Hindlimb muscle (tissue), 1 donor: ENCODE data around the gene FOXP1. TPM values are rescaled to one million over a fixed set of nuclear protein-coding genes. Genes with fewer than 3 reads are reported as not detected.

Source experiments
- DNase-seq: peaks from one replicate; pipeline ENCODE4 v3.0.0-alpha.2; 2013
- polyA plus RNA-seq: library from polyadenylated mRNA; unstranded; fragments of 120-200 nt; gene quantifications from one replicate; pipeline ENCODE4 v1.2.1, GENCODE V29; 2013; ENCODE audit not compliant: insufficient read length

Gene FOXP1
- polyA plus RNA-seq, 1 donor: 18.2 TPM

DNA sequence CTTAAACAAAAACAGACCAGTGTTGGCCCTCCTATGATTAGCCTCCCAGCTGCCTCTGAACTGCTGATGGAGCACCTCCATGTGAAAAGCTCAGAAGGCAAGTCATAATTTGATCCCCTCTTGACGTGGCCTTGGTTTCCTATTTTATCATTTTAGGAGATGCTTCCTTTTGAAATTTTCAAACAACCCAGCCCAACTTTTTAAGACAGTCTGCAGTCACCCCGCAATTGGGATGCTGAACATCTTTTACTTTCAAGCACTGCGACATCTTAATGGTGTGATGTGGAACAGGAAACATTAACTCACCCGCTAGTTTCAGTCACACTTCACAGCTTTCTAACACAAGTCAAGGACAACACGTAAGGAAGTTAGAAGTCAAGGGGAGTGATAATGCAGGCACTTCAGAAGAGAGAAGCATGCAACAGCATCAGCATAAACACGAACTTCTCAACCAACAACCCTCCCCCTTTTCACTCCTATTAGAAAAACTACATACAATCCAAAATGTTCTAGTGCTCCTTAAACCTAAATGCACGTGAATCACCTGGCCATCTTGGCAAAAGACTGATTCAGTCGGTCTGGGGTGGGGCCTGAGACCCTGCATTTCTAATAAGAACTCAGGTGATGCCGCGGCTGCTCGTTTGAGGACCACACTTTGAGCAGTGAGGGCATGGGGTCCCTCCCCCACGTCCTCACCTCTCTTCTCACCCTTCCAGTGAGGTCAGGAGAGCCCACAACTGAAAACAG lies 161.5 kb downstream of the FOXP1 start:
- DNase-seq: no peak

DNA sequence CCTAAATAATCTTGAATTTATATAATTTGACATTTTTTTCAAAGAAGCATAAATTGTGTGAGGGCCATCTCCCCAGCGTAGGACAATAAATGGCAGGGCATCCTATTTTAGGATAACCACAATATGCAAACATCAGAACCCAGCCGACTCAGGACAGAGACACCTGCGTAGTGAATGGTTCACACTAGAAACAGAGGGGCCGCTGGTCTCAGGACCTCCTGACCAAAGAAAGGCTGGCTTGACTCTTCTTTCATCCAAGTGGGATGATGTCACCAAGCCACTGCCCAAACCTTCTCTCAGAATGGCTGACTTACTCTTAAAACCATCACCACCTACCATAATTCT lies 162.1 kb downstream of the FOXP1 start:
- DNase-seq: no peak

DNA sequence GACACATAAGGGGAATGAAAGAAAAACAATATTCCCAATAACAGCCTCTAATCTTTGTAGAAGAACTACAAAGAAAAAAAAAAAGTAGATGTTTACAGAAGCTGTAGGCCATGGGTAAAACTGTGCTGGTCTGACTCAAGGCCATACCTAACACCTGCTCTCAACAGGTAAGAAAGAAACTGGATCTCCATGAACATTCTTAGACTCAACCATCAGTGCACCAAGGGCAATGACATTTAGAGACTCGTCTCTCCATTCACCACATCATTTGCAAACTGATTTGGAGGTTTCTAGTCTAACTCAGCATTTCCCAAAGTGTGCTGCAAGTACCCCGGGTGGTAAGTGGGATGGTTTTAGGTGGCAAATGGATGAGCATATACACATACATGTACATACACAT lies 164.2 kb downstream of the FOXP1 start:
- DNase-seq: no peak

DNA sequence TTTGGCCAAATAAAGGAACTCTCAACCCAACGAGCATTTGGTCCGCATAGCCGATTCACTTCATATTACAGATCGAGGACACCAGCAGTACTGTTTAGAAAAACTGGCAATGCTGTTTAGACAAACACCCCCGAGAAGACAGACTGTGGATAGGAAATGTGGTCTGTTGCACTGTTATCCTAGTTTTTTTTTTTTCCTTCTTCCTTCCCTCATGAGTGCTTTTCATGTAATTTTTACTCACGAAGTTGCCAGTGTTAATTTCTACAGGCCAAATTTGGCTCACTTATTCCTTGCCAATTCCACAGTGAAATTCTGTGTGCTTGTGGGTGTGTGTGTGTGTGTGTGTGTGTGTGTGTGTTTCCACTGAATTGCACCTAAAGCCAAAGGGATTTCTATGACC lies 165.7 kb downstream of the FOXP1 start:
- DNase-seq: no peak

DNA sequence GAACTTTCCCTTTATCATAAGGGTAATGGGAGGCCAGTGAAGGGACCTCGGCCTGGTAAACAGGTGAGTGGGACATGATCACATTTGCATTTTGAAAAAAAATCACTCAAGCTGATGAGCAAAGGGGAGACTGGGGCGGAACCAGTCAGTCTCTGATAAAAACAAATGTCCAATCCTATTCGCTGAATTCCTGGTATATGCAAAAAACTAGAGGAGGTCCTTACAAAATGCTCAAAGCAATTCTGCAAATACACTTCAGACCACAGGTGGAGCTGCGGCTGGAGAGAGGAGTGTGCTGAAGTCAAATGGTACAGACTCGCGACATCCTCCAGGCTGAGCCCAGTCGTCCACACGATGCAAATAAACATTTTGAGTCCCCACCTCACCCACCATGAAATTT lies 166.7 kb downstream of the FOXP1 start:
- no peak for DNase-seq

DNA sequence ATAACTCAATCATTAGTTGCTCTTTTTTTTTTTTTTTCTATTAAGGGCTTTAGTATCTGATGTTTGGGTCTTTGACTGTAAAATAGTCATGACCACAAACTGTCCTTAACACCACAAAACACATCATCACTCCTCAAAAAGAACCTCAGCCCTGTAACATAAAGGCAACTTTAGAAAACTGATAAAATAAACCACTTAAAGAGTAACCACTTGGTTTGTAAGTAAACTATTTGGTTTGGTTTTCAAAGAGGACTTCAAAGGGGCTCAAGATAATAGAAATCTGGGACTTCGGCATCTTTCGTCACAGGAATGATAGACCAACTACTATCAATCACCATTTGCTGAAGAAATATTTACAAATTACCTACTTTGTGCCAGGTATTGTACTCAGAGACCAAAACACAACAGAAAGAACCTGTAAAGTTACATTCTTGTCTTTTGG lies 167.8 kb downstream of the FOXP1 start:
- no peak for DNase-seq

DNA sequence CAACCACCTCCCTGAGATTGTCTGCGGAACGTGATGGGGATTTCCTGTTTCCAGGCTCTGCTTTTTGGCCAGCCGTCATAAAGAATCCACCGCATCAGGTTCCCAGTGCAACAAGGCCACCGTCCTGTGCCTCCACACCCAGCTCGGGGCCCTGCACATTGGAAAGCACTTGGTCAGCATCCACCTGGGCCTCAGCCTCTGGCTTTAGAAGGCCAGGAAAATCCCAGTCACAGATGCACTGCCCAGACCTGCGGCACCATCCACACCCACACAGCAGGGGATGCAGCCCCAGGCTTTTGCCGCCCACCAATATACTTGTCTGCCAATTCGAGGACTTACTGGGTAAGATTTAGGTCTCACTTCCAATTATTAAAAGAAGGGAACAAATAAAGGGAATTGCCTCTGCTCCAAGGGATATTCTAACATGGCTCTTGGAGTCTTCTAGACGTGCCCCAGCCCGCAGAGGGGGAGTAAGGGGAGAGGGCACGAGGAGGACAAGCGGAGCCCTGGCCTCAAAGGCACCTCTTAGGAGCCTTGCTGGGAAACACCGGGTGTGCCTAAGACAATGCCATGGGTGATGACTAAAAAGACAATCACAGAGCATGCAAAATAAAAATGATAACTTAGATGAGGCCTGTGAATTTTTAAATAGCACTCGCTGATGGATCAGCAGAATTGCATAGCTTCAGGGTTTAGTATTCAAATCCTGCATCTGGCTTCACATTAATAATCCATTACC lies 169.2 kb downstream of the FOXP1 start:
- DNase-seq: no peak

DNA sequence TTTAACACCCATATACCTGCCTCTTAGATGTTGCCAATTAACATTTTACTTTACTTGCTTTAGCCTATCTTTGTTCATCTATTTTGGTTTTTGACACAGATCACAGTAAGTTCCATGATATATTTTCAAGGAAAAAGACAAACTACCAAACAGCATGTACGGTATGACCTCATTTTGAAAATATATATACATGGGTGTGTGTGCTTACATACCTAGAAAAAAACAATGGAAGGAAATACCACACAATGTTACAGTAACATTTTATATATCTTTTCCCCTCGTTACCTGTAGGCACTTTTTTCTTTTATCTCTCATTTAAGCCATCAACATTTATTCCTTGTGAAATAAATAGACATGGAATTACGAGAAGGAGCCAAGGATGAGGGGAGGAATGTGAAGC lies 170.0 kb downstream of the FOXP1 start:
- DNase-seq: no peak

DNA sequence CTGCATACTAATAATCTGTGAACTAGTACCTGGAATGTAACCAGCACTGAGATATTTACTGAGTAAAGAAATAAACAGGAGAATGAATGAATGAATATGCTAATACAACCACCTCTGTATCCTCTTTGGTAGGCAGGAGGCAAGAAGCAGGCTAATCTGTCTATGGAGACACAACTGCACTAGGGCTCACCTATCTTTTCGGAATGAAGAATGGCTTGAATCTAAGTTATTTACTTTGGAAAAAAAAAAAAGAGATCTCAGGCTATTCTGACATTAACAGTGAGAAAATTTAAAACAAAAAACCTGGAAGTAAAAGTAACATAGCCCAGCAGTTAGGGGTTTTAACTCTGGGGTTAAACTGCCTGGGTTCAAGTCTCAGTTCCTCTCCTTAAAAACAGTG lies 174.2 kb downstream of the FOXP1 start:
- no peak for DNase-seq

DNA sequence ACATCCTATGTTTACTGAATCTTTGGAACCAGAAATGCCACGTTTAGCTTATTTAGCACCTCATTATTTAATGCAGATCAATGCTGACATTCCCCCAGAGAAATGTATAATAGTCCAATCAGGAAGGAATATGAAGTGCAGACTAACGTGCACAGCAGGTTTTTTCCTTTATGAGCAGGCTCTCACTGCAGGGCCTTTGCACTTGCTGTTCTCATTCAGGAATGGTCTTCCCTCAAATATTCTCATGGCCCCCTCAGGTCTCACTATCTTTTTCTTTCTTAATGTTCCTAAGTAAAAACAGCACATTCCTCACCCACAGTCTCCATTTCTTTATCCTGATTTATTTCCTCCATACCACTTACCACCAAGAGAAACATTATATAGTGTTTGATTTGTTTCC lies 174.6 kb downstream of the FOXP1 start:
- DNase-seq: no peak

DNA sequence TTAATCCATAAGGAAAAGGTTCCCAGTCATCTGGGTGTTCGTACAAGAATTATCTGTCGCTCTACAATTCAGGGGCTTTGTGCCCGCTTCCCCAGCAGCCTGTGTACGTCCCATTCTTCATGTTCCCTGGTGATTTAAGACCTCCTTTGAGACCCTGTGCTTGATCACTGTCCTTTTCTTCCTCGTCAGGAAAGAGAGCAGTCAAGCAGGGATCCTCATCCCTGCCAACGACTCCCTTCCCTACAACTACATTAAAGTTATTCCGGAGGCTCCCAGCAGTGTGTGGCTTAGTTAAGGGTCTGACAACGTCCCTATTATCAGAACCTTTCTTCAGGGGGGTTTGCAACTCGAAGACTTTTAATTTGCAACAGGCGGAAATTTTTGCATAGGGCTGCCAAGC lies 175.7 kb downstream of the FOXP1 start:
- DNase-seq: no peak

DNA sequence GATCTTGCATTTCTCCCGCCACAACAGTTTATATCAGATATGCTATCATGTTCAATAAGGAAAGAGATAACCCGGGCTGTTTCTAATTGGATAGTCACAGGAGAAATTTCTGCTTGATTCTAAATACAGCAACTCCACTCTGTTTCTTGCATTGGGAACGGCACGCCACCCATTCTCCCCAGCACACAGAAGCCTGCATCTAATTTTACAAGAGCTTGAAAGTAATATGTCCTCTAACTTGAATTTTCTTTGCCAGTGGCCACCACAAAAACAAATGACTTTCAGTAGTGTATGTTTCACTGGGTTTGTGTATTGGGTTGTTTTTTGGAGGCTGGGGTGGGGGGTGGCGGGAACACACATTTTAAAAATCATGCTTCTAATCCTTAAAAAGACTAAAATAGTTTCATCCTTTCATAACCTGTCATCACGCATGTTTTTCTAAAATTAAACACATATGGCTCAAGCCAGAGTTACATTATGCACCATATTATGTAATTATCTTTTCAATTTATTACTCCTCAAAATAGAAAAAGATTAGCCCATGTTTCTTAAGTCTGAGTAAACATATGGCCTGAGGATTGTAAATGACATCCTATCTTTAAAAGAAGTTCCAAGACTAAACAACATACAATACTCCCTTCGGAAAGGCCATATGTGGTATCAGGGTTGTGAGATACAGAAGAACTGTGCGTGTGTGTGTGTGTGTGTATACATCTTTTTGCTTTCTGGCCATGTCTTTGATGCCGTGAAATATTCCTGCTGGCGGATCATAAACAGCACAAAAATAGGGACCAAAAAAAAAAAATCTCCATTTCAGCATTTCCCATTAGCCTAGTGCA lies 176.3 kb downstream of the FOXP1 start:
- DNase-seq: no peak

DNA sequence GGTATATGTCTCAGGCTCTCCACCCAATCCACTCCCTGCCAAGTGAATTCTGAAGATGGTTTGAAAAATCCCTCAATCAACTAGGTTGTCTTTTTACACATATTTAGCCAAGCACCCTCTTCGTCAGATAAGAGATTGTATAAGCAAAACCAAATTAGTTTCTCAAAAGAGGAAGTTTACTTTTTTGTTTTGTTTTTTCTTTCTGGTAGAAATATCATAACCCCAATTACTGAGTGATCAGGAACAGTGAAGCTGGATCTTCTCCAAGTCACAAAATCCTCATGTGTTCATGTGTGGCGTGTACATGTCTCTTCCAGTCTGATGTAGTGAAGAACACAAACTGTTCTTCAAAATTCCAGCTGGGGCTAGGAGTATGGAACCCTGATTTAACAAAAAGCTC lies 180.6 kb downstream of the FOXP1 start:
- no peak for DNase-seq

DNA sequence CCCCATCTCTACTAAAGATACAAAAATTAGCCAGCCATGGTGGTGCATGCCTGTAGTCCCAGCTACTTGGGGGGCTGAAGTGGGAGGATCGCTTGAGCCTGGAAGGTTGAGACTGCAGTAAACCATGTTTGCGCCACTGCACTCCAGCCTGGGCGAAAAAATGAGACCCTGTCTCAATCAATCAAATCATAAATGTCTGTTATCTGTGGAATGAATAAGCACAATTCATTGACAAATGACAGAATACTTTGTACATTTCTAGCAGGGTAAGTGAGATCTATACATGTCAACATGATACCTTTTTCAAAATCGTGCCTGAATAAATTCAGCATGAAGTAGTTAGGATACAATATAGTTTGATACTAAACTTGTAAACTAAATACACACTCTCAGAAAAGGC lies 181.2 kb downstream of the FOXP1 start:
- DNase-seq: no peak

DNA sequence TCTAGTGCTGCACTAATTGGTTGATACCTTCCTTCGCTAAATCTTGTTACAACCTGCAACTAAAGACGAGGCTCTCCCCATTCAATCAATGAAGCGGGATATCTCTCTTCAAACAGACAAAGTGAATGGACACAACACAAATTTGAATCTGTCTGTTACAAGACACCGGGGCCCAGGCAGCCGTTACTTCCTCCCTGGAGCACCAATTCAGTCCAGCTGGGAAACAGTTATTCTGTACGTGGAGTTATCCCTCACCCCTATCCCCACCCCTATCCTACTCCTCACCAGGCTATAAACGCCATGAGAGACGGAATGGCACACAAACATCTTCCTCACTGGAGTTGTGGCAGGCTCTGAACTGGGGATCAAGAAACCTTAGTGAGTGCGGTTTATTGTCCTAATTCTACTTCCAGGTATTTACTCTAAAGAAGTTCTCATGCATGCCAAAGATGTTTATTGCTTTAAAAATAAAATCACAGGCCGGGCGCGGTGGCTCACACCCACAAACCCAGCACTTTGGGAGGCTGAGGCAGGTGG lies 181.8 kb downstream of the FOXP1 start:
- no peak for DNase-seq

DNA sequence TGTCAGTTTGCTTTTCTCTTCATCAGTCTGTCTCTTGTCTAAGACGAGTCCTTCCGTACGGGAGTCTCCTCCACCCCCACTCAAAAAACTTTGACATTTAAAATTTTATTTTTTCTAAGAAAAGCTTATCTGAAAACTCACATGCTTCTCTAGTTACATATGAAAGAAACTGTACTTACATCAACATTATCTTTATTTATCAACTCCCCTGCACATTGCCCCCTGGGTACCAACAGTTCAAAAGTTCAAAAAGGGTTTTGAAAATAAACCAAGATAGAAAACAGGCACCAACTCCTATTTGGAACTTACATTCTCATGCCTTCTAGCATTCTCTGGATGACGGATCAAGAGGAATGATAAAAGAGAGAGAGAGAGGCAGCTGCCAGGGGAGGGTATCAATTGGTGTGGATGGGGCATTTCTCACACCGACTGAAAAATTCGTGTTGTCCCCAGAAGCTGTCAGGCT lies 182.5 kb downstream of the FOXP1 start:
- DNase-seq: no peak

DNA sequence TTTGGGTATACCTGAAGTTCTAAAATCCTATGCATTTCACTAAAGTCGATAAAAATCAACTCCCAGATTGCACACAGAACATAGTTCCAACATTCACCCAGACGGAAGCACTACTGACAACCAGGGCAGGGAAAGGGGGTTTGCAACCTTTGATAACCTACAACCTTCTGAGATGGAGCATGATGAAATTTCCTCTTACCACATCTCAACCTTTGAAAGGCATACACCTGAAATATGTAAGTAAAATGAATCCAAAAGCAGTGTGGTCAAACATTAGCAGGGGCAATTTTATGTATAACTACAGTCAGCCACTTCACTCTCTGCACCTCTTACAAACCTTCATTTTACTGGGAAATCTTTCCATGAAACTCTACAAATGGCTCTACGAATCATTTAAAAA lies 184.1 kb downstream of the FOXP1 start:
- DNase-seq: no peak

DNA sequence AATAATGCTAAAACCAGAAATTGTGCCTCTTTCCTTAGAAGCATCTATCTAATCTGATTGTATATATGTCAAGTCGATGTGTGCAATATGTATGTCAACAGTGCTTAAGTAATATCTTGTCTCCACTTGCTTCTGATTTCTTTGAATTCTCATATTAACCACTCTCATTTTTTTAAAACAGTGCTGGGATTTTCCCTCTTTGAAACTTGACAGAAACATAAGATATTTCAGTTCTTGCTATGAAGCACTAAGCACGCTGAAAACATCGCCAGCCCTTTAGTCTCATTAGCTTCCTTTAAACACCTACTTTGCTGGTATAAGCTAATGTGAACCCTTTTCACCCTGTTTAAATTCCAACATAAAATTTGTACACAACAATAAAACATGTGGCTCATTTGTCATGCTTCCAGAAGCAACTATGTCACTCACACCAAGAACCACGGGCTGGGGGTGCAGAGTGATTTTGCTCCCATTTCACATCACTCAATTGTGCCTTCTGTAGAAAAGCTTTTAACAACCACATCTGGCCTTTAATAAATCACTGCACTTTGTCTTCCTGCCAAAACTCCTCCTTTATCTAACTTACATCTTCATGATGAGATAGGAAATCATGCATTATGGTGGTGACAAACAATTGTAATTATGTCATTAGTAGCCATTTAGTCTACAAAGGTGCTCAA lies 185.2 kb downstream of the FOXP1 start:
- no peak for DNase-seq

DNA sequence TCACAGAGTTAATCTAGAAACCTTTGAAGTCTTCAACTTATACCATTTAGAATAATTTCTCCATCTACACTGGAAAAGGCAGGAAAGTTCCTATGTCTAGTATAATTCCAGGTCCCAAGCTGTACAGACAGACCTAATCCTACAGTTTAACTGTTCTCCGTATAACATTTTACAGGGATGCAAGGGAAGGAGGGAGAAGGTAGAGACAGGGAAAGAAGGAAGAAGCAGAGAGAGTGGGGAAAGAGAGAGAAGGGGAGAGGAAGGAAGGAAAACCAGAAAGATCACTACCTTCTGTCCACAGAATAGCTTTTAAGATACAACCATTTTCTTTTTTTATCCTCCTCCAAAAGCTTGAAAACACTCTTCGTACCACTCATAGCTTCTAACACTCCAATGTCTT lies 185.8 kb downstream of the FOXP1 start:
- no peak for DNase-seq

DNA sequence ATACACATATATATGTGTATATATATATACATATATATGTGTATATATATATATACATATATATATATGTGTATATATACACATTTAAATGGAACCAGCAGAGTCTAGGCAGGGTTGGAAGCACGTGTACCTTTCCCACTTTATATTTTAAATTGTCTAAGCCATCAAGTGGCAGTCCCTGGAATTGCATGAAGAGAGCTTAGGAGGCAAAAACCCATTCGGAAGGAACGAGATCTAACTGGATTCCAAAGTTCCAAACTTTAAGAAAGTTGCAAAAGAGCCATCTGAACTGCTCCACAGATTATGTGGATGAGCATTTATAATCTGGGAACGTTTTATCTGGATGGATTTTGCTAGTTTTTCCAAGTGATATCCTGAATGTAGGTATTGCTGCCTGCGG lies 186.5 kb downstream of the FOXP1 start:
- DNase-seq: no peak

DNA sequence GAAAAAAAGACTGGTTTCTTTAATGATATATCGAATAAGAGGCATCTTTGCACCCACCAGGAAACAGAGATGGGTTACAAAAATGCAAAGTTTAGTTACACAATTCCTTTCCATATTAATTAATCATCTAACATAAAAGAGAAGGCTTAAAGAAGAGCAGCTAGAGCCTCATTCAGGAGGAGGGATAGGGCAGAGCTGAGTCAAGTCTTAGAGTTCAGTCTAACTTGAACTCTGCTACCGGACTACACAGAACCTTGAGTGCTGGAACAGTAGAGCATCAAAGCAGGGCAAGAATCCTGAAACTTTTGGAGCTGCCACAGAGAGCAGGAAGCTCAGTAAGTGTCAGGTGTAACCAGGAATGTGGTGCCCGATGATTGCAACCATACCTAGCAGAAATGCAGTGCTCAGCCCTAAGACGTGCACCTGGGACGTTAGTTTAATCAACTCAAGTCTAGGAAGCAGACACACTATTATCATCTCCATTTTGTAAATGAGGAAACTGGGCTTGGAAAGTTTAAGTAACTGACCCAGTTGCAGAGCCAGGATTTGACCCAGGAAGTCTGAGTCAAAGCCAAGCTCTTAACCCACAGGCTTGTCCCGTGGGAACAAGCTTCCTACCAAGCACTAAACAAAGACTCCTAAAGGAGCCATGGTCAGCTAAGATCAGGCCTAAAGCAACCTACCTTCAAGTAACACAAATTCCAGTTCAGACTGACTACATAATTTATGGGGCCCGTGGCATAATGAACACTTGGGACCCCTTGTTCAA lies 187.4 kb downstream of the FOXP1 start:
- DNase-seq: no peak

DNA sequence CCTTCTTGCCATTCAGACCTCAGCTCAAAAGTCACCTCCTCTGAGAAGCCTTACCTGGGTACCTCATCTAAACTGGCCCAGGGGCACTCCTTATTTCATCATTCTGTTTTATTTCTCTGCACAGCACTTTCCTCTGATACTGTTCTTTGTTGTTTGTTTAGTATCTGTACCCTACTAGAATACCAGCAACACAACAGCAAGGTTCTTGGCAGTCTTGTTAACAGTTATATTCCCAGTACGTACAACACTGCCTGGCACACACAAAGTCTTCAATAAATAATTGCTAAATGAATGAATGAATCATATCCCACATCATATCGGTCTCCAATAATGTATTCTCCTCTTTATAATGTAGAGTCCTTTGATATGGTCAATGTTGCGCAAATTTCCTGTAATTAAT lies 188.1 kb downstream of the FOXP1 start:
- DNase-seq: no peak
